GM21529 (cell line): ENCODE data around the gene AP3B1.

ENCODE experiments used
- ATAC-seq: cut with Tn5 transposase; IDR thresholded peaks from one replicate; pipeline ENCODE4 v1.9.1; 2021; ENCODE audit not compliant: unreplicated experiment

AP3B1 gene

DNA sequence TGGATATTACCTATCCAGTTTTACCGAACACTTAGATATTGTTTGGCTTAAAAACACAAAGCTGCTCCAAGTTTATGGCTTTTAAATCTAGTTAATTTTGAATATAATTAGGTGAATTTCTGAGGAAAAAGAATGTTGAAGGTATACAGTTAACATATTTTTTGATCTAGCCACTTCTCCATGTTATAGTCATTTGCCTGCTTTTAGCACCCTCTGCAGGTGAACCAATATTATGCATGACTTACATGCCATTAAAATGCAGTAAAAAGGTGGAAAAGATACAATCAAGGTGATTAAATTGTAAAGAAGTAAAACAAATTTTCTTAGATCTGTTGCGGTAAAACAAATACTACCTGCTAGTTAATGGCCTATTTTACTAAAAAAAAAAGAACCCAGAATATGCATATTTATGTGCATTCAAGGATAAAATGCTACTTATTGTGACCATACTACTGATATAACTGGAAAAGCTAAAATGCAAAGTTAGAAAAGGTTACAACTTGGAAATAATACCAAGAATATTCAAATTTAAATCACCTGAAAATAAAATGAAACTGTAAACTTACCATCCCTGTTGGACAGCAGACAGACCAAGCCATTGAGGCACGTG is 132.1 kb downstream of the AP3B1 start:
- ATAC-seq = no peak

DNA sequence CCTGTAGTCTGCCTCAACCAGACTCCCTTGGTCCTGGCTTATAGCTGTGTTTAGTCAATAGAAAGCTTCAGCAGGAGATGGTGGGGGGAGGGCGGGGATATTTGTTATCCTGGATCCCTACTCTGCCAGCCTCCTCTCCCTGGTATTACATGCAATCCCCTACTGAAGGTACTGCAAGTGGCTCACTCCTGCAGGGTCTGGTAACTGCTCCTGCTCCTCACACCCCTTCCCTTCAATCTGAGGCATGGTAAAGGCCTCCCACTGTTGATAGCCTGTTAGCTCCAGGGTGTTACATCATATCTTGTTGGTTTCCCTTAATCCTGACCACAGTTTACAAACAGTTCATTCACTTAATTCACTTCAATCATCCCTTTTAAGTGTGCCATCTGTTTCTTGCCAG is 137.5 kb downstream of the AP3B1 start:
- ATAC-seq = no peak

DNA sequence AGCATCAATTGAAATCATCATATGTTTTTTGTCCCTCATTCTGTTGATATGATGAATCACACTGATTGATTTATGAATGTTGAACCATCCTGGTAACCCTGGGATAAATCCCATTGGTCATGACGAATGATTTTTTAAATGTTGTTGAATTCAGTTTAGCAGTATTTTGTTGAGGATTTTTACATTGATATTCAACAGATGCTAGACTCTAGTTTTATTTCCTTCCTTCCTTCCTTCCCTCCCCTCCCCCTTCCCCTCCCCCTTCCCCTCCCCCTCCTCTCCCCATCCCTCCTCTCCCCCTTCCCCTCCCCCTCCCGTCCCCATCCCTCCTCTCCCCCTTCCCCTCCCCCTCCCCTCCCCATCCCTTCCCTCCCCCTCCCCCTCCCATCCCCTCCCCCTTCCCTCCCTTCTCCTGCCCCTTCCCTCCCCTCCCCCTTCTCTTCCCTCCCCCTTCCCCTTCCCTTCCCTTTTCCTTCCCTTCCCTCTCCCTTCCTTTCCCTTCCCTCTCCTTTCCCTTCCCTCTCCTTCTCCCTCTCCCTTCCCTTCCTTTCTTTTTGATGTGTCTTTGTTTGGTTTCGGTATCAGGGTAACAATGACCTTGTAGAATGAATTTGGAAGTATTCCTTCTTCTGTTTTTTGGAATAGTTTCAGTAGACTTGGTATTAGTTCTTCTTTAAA is 142.8 kb downstream of the AP3B1 start:
- no peak for ATAC-seq

DNA sequence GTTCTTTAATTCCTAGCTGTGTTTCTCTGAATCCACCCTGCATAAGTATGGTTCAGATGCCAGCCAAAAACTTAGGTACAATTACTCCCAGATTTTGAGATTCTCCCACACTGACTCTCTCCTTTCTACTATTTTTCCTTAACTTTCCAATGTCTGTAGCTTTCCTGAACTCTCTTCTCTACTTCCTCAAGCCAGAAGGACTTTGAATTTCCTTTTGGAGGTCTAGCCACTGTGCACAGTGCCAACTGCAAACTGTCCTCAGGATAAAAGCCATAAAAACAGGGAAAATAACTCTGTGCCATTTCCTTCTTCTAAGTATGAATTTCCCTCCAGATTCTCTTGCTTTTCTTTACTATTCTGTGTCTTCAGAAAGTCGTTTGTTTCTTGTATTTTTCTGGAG is 157.2 kb downstream of the AP3B1 start:
- no peak for ATAC-seq

DNA sequence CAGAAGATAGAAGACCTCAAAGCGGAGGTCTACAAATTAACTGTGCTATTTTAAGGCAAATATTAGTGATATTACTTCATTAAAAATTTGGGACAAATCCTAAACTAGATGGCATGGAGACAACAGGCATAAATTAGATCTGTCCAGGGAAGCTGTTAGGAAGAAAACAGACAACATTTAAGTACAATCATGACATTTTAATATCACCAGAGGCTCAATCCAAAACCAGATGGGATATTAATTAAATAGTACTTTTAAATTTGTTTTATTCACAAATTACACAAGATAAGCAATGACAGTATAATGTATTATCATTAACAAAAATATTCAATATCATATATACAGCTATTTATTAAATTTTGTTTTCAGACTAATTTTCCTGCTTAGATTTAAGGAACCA is 161.1 kb downstream of the AP3B1 start:
- no peak for ATAC-seq

DNA sequence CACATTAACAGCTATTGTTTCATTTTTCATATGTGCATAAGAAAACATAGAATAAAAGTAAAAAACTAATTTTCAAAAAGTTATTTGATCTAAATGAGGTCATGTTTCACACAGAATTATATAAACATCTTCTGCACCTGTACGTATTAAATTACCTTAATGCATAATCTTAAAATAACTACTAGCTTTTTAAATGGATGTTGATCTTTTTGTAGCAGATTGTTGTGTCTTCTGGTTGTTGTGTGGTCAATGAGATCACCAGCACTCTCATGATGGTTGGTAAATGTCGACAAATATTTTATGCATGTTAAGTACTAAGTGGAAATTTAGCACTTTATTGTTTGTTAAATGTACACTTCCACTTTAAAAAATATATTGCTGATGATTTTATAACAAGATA is 162.0 kb downstream of the AP3B1 start:
- ATAC-seq = no peak

DNA sequence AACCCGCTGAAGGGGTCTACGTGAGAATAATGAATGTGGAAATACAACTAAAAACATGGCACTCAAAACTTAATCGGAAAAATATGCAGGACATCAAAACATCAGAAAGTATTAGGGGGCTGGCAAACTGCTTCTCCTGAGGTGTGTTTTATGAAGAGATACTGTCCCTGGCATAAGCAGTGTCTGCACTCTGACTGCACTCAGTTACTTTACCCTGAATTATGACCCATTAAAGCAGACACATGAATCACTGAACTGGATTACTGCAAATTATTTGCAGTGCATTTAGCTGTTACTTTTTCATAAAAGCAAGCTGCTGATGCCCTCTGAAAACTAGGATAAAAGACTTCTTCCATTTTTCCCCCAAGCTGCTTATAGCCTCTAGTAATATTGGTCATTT is 164.9 kb downstream of the AP3B1 start:
- ATAC-seq = no peak

DNA sequence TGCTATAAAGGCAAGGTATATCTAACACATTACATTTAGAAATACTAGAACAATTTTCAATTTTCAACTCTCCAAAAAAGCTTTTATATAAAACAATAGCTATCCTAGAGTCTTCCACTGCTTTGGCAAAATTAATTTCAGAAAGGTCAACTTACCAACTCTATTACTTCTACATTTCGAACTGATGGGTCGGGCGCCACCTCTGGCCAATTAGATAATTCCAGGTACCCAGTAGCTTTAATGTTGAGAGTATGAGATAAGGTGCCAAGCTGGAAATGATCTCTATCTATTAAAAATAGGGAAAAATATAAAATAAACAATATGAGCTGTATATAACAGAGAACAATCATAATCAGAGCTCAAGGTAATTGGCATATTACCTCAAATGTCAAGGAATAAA is 166.6 kb downstream of the AP3B1 start:
- no peak for ATAC-seq

DNA sequence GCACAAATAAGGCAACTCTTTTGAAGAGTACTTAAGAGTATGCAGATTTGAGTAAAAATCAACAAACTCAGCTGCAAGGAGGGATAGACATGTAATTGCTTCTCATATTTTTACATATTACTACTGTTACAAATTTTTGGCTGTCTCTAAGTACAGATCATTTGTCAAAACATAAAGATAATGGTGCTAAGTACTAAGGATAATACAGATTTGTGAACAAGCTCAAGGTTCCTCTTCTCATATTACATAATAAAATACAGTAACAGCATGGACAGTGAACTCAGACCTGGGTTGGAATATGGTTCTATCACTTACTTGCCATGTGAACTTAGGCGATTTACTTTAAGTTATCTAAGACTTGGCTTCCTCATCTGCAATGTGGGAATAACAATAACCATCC is 168.0 kb downstream of the AP3B1 start:
- no peak for ATAC-seq

DNA sequence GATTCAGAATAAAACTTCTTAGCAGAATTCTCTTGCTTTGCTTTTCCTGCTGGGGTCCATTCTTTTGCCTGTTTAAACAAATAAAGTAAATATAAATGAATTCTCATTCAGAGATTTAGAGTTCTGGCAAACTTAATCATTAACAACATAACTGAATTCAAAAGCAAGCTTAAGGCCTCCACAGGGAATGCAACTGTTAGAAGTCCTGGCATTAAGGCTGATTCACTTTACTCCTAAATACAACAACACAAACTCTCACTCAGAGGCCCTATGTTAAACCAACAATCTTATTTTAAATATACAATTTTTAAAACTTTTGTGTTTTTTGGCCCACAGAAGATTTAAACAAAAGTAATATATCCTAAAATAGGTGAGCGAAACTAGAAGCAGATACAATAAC is 178.3 kb downstream of the AP3B1 start:
- no peak for ATAC-seq

DNA sequence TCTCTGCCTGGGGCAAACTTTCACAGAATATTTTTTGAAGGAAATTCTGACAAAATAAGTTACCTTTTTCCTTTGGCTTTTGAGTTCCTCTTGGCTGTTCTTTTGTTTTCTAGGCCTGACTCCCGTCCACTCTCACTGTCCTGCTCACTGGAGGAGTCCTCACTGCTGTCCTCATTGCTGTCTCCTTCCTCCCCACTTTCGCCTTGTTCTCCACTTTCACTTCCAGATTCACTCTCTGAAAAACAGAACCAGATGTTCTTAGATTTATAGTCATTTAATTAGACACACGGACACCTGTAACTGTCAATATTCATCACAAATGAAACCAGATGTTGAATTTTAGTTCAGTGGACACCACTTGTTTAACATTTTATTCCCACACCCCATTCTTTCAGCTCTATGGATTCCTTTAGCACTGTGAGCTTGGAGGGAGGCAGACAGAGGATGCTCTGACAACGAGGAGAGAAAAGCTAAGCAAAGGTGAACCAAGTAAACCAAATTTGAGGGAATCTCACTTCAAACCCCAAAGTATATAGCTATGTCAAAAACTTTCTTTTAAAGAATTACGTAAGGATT is 180.7 kb downstream of the AP3B1 start:
- ATAC-seq = no peak

DNA sequence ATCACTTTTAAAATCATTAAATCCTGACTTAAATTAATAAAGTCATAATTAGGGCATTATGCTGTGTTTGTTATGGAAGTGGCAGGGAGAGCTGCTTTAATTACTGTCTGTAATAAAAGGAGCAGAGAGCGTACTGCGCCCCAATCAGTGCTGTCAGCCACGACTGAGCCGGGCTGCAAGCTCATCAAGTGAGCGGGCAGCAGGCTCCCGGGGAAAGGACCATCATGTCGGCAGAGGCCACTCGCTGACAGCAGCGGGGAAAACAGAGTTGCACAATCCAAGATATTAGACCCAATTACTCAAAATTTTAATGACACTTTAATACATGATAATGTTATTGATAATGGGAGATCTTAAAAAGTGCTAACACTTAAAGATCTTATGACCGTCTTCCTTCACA is 181.6 kb downstream of the AP3B1 start:
- ATAC-seq = no peak

DNA sequence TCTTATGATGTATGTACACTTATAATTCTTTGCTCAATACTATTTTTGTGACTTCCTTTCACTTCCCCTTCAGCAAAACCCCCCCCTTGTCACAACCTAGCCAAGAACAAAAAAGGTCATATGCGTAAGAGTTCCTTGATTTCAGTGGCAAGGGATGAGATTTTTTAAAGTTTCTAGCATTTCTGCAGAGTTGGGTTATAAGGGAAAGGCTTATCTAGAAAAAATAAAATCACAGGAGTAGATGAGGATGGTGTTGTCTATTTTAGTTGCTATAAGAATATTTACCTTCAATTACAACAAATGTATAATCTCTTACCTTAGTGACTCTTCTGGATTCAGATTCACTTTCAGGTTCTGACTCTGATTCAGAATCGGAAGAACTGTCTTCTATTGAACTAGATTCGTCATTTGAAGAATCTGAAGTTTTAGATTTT is 184.6 kb downstream of the AP3B1 start:
- peak; percentile 72 for ATAC-seq

DNA sequence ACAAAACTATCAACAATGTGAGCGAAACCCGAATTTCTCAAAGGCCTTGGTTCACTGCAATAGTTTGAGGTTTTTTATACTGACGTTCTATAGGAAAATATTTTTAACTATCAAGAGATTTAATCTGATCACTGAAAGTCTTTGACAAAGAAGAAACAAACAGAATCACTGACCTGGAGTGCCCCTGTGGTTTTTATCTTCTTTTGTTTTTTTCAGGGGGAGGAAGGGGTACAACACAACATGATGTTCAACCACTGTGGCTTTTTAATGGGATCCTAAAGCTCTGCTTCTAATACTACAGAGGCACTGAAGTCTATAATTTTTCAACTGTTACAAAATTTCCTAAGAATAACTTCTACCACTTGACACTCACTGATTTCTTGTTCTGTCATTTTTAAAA is 185.9 kb downstream of the AP3B1 start:
- no peak for ATAC-seq

DNA sequence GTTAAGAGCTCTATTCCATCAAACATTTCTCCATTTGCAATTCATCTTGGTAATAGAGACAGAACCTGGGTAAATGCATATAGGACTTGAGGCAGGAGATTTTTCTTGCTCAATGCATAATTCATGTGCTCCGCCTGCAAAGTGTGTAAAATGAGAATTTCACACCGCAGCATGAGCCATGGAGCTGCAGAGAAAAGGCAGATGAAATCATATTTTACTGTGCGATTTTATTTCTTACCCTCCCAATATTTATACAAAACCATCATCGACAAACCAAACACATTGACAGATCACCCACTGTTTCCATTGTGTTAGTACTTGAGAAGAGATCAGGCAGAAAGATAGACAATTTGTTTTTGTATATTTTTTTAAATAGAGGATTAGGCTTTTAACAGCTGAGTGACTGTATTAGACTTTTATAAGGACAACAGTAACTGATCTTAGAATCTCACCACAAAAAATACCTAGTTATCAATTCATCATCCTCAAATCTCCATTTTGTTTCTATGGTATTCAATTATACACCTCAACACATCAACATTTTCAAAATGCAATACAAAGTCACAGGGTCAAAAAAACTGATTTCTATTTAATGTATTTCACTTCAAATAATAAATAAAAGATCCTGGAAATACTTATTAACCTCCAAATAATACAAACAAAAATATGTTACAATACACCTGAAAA is 191.1 kb downstream of the AP3B1 start:
- no peak for ATAC-seq

DNA sequence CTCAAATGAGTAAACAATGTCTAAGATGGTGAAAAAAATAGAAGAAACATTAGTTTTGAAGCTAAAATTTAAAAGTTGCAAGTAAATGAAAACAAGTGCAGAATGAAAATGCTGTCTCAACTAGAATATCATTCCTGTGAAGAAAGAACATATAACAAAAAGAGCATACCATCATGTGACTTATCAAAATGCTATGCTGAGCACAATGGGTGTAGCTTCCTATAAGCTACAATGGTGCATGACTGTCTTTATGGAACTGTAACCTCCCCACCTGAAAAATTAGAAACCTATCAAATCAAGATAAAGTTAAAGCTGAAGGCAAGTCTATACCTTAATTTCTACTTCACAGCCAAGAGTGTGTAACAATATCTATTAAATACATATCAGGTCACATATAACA is 192.0 kb downstream of the AP3B1 start:
- ATAC-seq = no peak

DNA sequence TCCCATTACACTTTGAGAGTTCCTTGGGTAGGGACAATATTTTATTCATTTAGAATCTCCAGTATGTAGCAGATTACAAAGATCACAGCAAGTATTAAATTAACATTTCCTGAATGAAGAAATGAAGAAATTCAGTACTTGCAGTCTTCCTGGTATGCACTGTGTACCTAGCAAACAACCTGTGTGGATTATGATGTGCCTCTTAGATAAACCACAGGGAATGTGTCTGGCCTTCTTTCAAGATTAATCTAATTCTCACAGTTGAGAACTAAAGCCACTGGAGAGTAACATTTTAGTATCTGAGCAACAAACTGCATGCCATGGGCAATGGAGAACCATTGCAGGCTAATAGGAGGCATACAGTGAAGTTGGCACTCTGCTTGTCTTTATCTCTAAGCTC is 199.4 kb downstream of the AP3B1 start:
- no peak for ATAC-seq

DNA sequence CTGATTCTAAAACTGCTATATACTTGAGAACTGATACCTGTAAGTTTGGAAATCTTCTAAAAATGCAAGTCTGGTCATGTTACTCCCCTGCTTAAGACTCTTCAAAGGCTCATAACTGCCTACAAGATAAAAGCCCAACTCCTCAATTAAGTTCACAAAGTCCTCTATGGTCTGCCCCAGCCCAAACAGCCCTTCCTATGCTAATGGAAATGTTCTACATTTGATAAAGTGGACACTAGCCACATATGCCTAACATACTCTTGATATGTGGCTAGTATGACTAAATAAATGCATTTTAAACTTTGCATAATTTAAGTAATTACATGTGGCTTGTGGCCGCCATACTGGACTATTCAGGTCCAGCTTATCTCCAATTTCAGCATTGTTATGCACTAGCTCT is 204.5 kb downstream of the AP3B1 start:
- ATAC-seq = no peak

DNA sequence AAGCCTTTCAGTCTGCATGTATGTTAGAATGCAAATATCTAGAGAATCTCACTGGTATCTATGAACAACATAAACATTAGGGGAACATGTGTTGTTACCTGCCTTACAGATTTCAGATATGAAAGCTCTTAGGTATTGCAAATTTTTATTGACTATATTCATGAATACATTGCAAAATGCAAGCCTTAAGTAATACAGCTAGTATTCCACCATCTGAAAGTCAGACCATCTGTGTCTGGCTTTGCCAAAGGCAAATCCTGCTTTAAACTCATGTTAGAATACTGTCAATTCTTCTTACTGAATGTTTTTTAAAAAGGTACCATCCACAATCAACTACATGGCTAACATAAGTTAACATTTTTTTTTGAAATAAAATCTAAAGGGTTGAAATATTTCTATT is 215.6 kb downstream of the AP3B1 start:
- ATAC-seq = no peak

DNA sequence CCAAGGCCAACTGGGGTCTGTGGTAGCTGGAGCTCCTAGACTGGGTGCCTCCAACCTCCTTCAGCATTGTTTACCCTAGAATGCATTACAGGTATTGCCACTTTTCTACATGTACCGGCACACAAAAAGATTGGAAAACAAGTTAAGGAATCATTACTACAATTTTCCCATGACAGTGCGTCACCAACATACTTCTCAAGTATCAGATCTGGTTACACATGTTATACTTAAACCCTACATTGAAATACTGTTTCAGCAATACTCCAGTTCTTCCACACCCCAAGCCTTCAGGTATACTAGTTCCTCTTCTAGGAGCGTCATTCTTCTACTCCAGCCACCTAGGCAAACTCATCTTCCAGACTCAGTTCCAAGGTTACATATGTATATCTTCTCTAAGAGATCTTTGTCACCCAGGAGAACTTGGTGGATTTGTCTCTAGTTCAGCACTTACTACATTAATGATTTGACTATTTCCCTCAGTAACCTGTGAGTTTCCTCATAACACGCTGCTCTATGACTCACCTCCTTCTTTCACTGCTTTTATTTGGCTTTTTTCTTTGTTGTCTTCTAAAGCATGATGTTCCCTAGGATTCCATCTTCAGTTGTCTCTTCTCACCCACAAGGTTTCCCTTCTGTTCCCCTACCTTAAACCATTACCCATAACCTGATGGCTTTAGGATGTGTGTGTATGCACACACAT is 217.0 kb downstream of the AP3B1 start:
- ATAC-seq = no peak

DNA sequence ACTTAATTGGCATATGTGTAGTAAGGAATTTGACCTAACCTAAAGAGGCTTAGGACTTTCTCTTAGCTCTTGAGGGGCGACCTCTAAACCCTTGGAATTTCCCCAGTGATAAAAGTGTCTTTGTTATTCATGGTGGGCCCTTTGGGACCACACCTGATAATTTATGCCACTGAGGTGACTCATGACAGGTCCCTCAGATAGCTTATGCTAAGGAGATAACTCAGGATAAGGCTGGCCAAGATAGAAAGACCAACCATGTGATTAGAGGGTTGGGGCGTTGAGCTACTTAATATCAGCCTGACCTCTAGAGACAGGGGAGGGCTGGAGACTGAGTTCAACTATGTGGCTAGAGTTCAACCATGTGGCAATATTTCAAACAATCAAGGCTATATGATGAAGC is 218.1 kb downstream of the AP3B1 start:
- ATAC-seq = no peak

DNA sequence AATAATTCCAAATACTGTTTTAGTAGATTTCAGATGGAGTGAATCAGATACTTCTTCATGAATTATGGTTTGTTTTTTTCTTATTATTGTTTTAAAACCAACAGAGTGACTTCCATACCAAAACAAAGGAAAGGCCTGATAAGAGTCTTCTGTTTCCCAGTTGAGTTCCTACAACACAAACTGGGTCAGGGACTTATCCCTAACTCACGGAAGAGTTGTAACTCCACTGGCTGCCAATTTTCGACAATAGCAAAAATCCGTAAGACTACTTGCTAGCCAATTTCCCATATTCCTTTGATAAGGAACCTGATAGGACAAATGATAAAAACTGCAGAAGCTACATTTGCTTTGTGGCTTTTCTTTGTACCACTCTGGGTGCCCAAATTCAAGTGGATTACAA is 219.2 kb downstream of the AP3B1 start:
- no peak for ATAC-seq
